ENCODE results near the gene IMP4.
A peak's percentile ranks its signal among the peaks of the same experiment; 100 is the strongest.

IMP4 gene

GRCh38 chr2:130336877-130337734 is 5.6 kb upstream of the IMP4 start:
- peak; percentile 71 for DNase-seq (ENCODE audit: low read depth)

GRCh38 chr2:130337735-130338325 is 4.9 kb upstream of the IMP4 start:
- DNase-seq (ENCODE audit: low read depth) = peak; percentile 89

- no peak for DNase-seq (ENCODE audit: low read depth)
Observed at GRCh38 chr2:130338793-130339345, 3.8 kb upstream of the IMP4 start.

- DNase-seq (ENCODE audit: low read depth) = no peak
Observed at GRCh38 chr2:130339885-130340745, 2.6 kb upstream of the IMP4 start.

GRCh38 chr2:130341562-130342019 is 1.1 kb upstream of the IMP4 start:
- no peak for DNase-seq (ENCODE audit: low read depth)

GRCh38 chr2:130342020-130342532 is 621 bp upstream of the IMP4 start:
- peak; percentile 97 for DNase-seq (ENCODE audit: low read depth)

- DNase-seq (ENCODE audit: low read depth) = no peak
Observed at GRCh38 chr2:130344578-130344977, 1.9 kb downstream of the IMP4 start.

- DNase-seq (ENCODE audit: low read depth) = no peak
Observed at GRCh38 chr2:130345091-130345490, 2.4 kb downstream of the IMP4 start.

- DNase-seq (ENCODE audit: low read depth) = no peak
Observed at GRCh38 chr2:130345611-130346010, 2.9 kb downstream of the IMP4 start.

GRCh38 chr2:130346041-130346740 is 3.5 kb downstream of the IMP4 start:
- no peak for DNase-seq (ENCODE audit: low read depth)

- no peak for DNase-seq (ENCODE audit: low read depth)
Observed at GRCh38 chr2:130346741-130347066, 4.0 kb downstream of the IMP4 start.

- DNase-seq (ENCODE audit: low read depth) = no peak
Observed at GRCh38 chr2:130347220-130347925, 4.7 kb downstream of the IMP4 start.

GRCh38 chr2:130349174-130349573 is 6.5 kb downstream of the IMP4 start:
- no peak for DNase-seq (ENCODE audit: low read depth)

GRCh38 chr2:130351711-130352110 is 9.0 kb downstream of the IMP4 start:
- DNase-seq (ENCODE audit: low read depth) = no peak

GRCh38 chr2:130352237-130352636 is 9.5 kb downstream of the IMP4 start:
- DNase-seq (ENCODE audit: low read depth) = no peak

- no peak for DNase-seq (ENCODE audit: low read depth)
Observed at GRCh38 chr2:130353291-130354138, 10.8 kb downstream of the IMP4 start.

GRCh38 chr2:130354139-130354428 is 11.4 kb downstream of the IMP4 start:
- DNase-seq (ENCODE audit: low read depth) = no peak

GRCh38 chr2:130355172-130355577 is 12.5 kb downstream of the IMP4 start:
- no peak for DNase-seq (ENCODE audit: low read depth)

GRCh38 chr2:130355578-130356431 is 13.1 kb downstream of the IMP4 start, which contains the start of gene PTPN18:
TSS of gene PTPN18 (plus strand) at chr2:130356056. CDS start at chr2:130356108, 52 bp downstream.
- peak; percentile 89 for DNase-seq (ENCODE audit: low read depth)

Measured in iris pigment epithelial cell (primary cell).